Upper lobe of left lung (tissue), 6 donors: ENCODE data around the gene ABCC6. TPM values are rescaled to one million over a fixed set of nuclear protein-coding genes. Genes with fewer than 3 reads are reported as not detected.
"Not testable (repeated sequence)": the region's sequence is repeated elsewhere in the genome, so short reads cannot be mapped to it uniquely, and the experiment has no call there.

ENCODE experiments used
- ATAC-seq, 2 donors: fragments of 200-7000 bp; cut with Tn5 transposase; one replicate each; pipeline ENCODE4 v1.9.1; 2022; ENCODE audit warnings: mild to moderate bottlenecking in 2 of 2, moderate library complexity in 2 of 2; ENCODE audit not compliant: low FRiP score in 2 of 2
- DNase-seq, 2 donors: peaks; one replicate each; pipeline ENCODE4 v3.0.0-alpha.2; 2019 to 2020
- H3K27ac ChIP-seq, 4 donors: fragments of 200-600 bp; sonication (generic); one replicate each; pipeline ENCODE4 v1.5.1; 2016 to 2019
- H3K27me3 ChIP-seq, 4 donors: fragments of 200-600 bp; sonication (generic); one replicate each; pipeline ENCODE4 v1.5.1; 2017 to 2019
- H3K36me3 ChIP-seq, 4 donors: fragments of 200-600 bp; sonication (generic); one replicate each; pipeline ENCODE4 v1.5.1; 2016 to 2019
- H3K4me1 ChIP-seq, 4 donors: fragments of 200-600 bp; sonication (generic); one replicate each; pipeline ENCODE4 v1.5.1; 2018 to 2019
- H3K4me3 ChIP-seq, 4 donors: fragments of 200-600 bp; sonication (generic); one replicate each; pipeline ENCODE4 v1.5.1; 2017 to 2019; ENCODE audit warnings: mild to moderate bottlenecking in 2 of 4, moderate library complexity in 1 of 4
- H3K9me3 ChIP-seq, 4 donors: fragments of 200-600 bp; sonication (generic); one replicate each; pipeline ENCODE4 v1.5.1; 2018 to 2019
- CTCF ChIP-seq, 6 experiments: fragments of 450-650 bp in 4 of 6; fragments of 200-600 bp in 2 of 6; sonication (generic) in 2 of 6; IDR thresholded peaks; one replicate each; pipeline ENCODE4 v1.5.1; 2016 to 2019; ENCODE audit warnings: antibody characterized with exemption in 6 of 6
- EP300 ChIP-seq, 4 donors: sonication (generic); formaldehyde crosslinking; IDR thresholded peaks; one replicate each; pipeline ENCODE4 v1.5.1; 2017; ENCODE audit warnings: antibody characterized with exemption in 4 of 4, control low read depth in 2 of 4
- POLR2A ChIP-seq, 4 donors: fragments of 450-650 bp; IDR thresholded peaks; one replicate each; pipeline ENCODE4 v1.5.1; 2016 to 2017; ENCODE audit warnings: antibody characterized with exemption in 4 of 4, mild to moderate bottlenecking in 2 of 4
- POLR2AphosphoS5 ChIP-seq, 2 donors: sonication (generic); formaldehyde crosslinking; IDR thresholded peaks; one replicate each; pipeline ENCODE4 v1.5.1; 2017; ENCODE audit warnings: antibody characterized with exemption in 2 of 2
- WGBS, 2 donors: methylation state at CpG; one replicate each; pipeline ENCODE4 v1.1.5; 2017 to 2018; 5-methylcytosine and 5-hydroxymethylcytosine counted together
- total RNA-seq, 6 donors: library from RNA; depleted of rRNA in 4 of 6; stranded (reverse); fragments of >200 nt in 4 of 6; gene quantifications; one replicate each; pipeline versions ENCODE4 v1.1.0 to v1.2.1, GENCODE V29; 2016 to 2021
- donor health status: DM: no; HTN: no; CAD: no; lungs with moderate emphysema.
- donor health status: DM: no; HTN: yes; CAD: no; lungs with severe emphysema.

ABCC6 gene
- total RNA-seq, 6 donors from 2014 or later: 31.9 to 148 (median 41.8) TPM

GRCh38 chr16:16163109-16163508 is 60.2 kb downstream of the ABCC6 start:
- ATAC-seq (no peak), DNase-seq (no peak)
- Histone ChIP-seq H3K36me3 (peaks cover 0 to 40% (median 23%) of the 10 kb centered on the region in 4 donors), H3K27me3 (no peaks in the 10 kb centered on the region), H3K27ac (no peak overlapping the region), H3K9me3 (peaks cover 0 to 9% (median 7%) of the 10 kb centered on the region in 4 donors), H3K4me3 (no peak overlapping the region), H3K4me1 (no peaks in the 10 kb centered on the region)
- TF ChIP-seq EP300 (IDR thresholded peaks at IDR 0.05): no peak
- TF ChIP-seq POLR2AphosphoS5 (IDR thresholded peaks at IDR 0.05): no peak
- TF ChIP-seq CTCF (IDR thresholded peaks at IDR 0.05): no peak
- no peak for TF ChIP-seq POLR2A (IDR thresholded peaks at IDR 0.05)
- WGBS, 2 donors: 92 to 98% methylated on average over 4 of the region's 4 CpGs

- H3K9me3 ChIP-seq: peaks cover 0 to 9% (median 7%) of the 10 kb centered on the region in 4 donors
- no peaks in the 10 kb centered on the region for H3K27me3 ChIP-seq
- DNase-seq (no peak), ATAC-seq (no peak)
- no peak overlapping the region for H3K27ac ChIP-seq
- H3K4me3 ChIP-seq: no peak overlapping the region
- H3K36me3 ChIP-seq: peaks cover 0 to 40% (median 23%) of the 10 kb centered on the region in 4 donors
- H3K4me1 ChIP-seq: no peaks in the 10 kb centered on the region
- 68 to 76% methylated on average over 3 of the region's 3 CpGs for WGBS, 2 donors
- TF ChIP-seq POLR2AphosphoS5 (IDR thresholded peaks at IDR 0.05): no peak
- no peak for TF ChIP-seq POLR2A (IDR thresholded peaks at IDR 0.05)
- TF ChIP-seq EP300 (IDR thresholded peaks at IDR 0.05): no peak
- no peak for TF ChIP-seq CTCF (IDR thresholded peaks at IDR 0.05)
Observed at GRCh38 chr16:16162591-16162990, 60.7 kb downstream of the ABCC6 start.

DNA sequence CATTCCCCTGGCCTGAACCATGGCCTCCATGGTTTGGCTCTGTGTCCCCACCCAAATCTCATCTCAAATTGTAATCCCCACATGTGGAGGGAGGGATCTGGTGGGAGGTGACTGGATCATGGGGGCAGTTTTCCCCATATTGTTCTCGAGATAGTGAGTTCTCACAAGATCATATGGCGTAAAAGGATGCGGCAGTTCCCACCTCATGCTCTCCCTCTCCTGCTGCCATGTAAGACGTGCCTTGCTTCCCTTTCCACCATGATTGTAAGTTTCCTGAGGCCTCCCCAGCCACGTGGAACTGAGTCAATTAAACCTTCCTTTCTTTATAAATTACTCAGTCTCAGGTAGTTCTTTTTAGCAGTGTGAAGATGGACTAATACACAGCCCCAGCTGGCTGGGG is 61.5 kb downstream of the ABCC6 start:
- not testable (repeated sequence) for H3K9me3 ChIP-seq, H3K27ac ChIP-seq, ATAC-seq, H3K27me3 ChIP-seq, DNase-seq, H3K4me3 ChIP-seq, H3K4me1 ChIP-seq
- peaks cover 0 to 40% (median 21%) of the 10 kb centered on the region in 4 donors for H3K36me3 ChIP-seq
- 80 to 81% methylated on average over 5 of the region's 5 CpGs for WGBS, 2 donors

GRCh38 chr16:16161319-16161718 is 62.0 kb downstream of the ABCC6 start:
- WGBS, 2 donors: 65 to 83% methylated on average over 1 to 5 of the region's 5 CpGs
- ATAC-seq: no peak
- H3K27ac ChIP-seq: no peak overlapping the region
- peaks cover 0 to 40% (median 20%) of the 10 kb centered on the region in 4 donors for H3K36me3 ChIP-seq
- no peak for TF ChIP-seq POLR2A (IDR thresholded peaks at IDR 0.05)
- no peak for TF ChIP-seq POLR2AphosphoS5 (IDR thresholded peaks at IDR 0.05)
- no peak for TF ChIP-seq CTCF (IDR thresholded peaks at IDR 0.05)
- TF ChIP-seq EP300 (IDR thresholded peaks at IDR 0.05): no peak
- H3K4me3 ChIP-seq: no peak overlapping the region
- H3K9me3 ChIP-seq: peaks cover 0 to 9% (median 7%) of the 10 kb centered on the region in 4 donors
- DNase-seq: no peak
- no peaks in the 10 kb centered on the region for H3K27me3 ChIP-seq
- H3K4me1 ChIP-seq: no peaks in the 10 kb centered on the region

GRCh38 chr16:16159662-16160061 is 63.6 kb downstream of the ABCC6 start:
- no peak for TF ChIP-seq POLR2A (IDR thresholded peaks at IDR 0.05)
- no peak for TF ChIP-seq CTCF (IDR thresholded peaks at IDR 0.05)
- no peak for TF ChIP-seq POLR2AphosphoS5 (IDR thresholded peaks at IDR 0.05)
- TF ChIP-seq EP300 (IDR thresholded peaks at IDR 0.05): no peak
- H3K9me3 ChIP-seq: peaks cover 0 to 9% (median 7%) of the 10 kb centered on the region in 4 donors
- WGBS, 2 donors: 97 to 98% methylated on average over 3 of the region's 3 CpGs
- H3K27ac ChIP-seq: no peak overlapping the region
- no peak overlapping the region for H3K4me3 ChIP-seq
- no peak for DNase-seq
- no peak for ATAC-seq
- peaks cover 0 to 34% (median 12%) of the 10 kb centered on the region in 4 donors for H3K36me3 ChIP-seq
- no peaks in the 10 kb centered on the region for H3K27me3 ChIP-seq
- H3K4me1 ChIP-seq: no peaks in the 10 kb centered on the region
